ENCODE data around the gene SIX2. TPM values are rescaled to one million over a fixed set of nuclear protein-coding genes. Genes with fewer than 3 reads are reported as not detected.
"Not testable (repeated sequence)": the region's sequence is repeated elsewhere in the genome, so short reads cannot be mapped to it uniquely, and the experiment has no call there.

Gene SIX2
- total RNA-seq, 1 donor from 2014 or later: 7.4 TPM

- Mint-ChIP-seq H3K9me3 (ENCODE audit: unreplicated experiment) (peaks cover 5% of the 10 kb centered on the region), H3K27ac (ENCODE audit: unreplicated experiment) (no peak overlapping the region), H3K36me3 (ENCODE audit: low read depth, unreplicated experiment) (no peaks in the 10 kb centered on the region), H3K4me3 (ENCODE audit: unreplicated experiment) (no peak overlapping the region), H3K27me3 (ENCODE audit: low read depth, unreplicated experiment) (peaks cover 49% of the 10 kb centered on the region), H3K4me1 (ENCODE audit: low read depth, unreplicated experiment) (peaks cover 34% of the 10 kb centered on the region)
- H3K27ac ChIP-seq (ENCODE audit: low read depth, low read length): no peak overlapping the region
- H3K4me1 ChIP-seq (ENCODE audit: insufficient read depth, low read length): no peaks in the 10 kb centered on the region
- no peaks in the 10 kb centered on the region for H4K20me1 ChIP-seq (ENCODE audit: insufficient read depth, low read length)
- no peak overlapping the region for H2AFZ ChIP-seq (ENCODE audit: low read depth, low read length)
- H3K36me3 ChIP-seq (ENCODE audit: insufficient read depth, low read length): no peaks in the 10 kb centered on the region
- no peak for FAIRE-seq
- H3K4me3 ChIP-seq (ENCODE audit: insufficient read depth, low read depth, low read length): no peak overlapping the region
- H3K27me3 ChIP-seq (ENCODE audit: insufficient read depth, low read length): peaks cover 23% of the 10 kb centered on the region
- no peaks in the 10 kb centered on the region for H3K79me2 ChIP-seq (ENCODE audit: insufficient read depth, low read length)
- H3K4me2 ChIP-seq (ENCODE audit: low read length): no peak overlapping the region
- TF ChIP-seq EZH2 (IDR thresholded peaks at IDR 0.05; ENCODE audit: insufficient read depth, low read length) (no peak), CTCF (IDR thresholded peaks at IDR 0.05; ENCODE audit: insufficient read depth, low read depth, low read length) (no peak)
- H3K9ac ChIP-seq (ENCODE audit: low read length): no peak overlapping the region
- DNase-seq (ENCODE audit: low read depth): no peak
- H3K9me3 ChIP-seq (ENCODE audit: insufficient read depth, low read depth, low read length): peaks cover 5% of the 10 kb centered on the region
These were observed 33.9 kb upstream of the SIX2 start for GRCh38 chr2:45043174-45043573.

GRCh38 chr2:45042401-45042800, 33.1 kb upstream of the SIX2 start:
- H3K4me1 ChIP-seq (ENCODE audit: insufficient read depth, low read length): no peaks in the 10 kb centered on the region
- no peak overlapping the region for H2AFZ ChIP-seq (ENCODE audit: low read depth, low read length)
- H3K36me3 ChIP-seq (ENCODE audit: insufficient read depth, low read length): no peaks in the 10 kb centered on the region
- peaks cover 49% of the 10 kb centered on the region for H3K27me3 Mint-ChIP-seq (ENCODE audit: low read depth, unreplicated experiment)
- H3K9me3 Mint-ChIP-seq (ENCODE audit: unreplicated experiment): peaks cover 5% of the 10 kb centered on the region
- H3K9me3 ChIP-seq (ENCODE audit: insufficient read depth, low read depth, low read length): peaks cover 5% of the 10 kb centered on the region
- DNase-seq (ENCODE audit: low read depth) (no peak), FAIRE-seq (no peak)
- H3K9ac ChIP-seq (ENCODE audit: low read length): no peak overlapping the region
- H3K79me2 ChIP-seq (ENCODE audit: insufficient read depth, low read length): no peaks in the 10 kb centered on the region
- TF ChIP-seq CTCF (IDR thresholded peaks at IDR 0.05; ENCODE audit: insufficient read depth, low read depth, low read length) (no peak), EZH2 (IDR thresholded peaks at IDR 0.05; ENCODE audit: insufficient read depth, low read length) (no peak)
- H3K27ac Mint-ChIP-seq (ENCODE audit: unreplicated experiment): no peak overlapping the region
- no peak overlapping the region for H3K4me3 ChIP-seq (ENCODE audit: insufficient read depth, low read depth, low read length)
- peaks cover 26% of the 10 kb centered on the region for H3K4me1 Mint-ChIP-seq (ENCODE audit: low read depth, unreplicated experiment)
- H3K4me3 Mint-ChIP-seq (ENCODE audit: unreplicated experiment): no peak overlapping the region
- H3K27ac ChIP-seq (ENCODE audit: low read depth, low read length): no peak overlapping the region
- H3K4me2 ChIP-seq (ENCODE audit: low read length): no peak overlapping the region
- no peaks in the 10 kb centered on the region for H4K20me1 ChIP-seq (ENCODE audit: insufficient read depth, low read length)
- peaks cover 23% of the 10 kb centered on the region for H3K27me3 ChIP-seq (ENCODE audit: insufficient read depth, low read length)
- H3K36me3 Mint-ChIP-seq (ENCODE audit: low read depth, unreplicated experiment): no peaks in the 10 kb centered on the region

DNA sequence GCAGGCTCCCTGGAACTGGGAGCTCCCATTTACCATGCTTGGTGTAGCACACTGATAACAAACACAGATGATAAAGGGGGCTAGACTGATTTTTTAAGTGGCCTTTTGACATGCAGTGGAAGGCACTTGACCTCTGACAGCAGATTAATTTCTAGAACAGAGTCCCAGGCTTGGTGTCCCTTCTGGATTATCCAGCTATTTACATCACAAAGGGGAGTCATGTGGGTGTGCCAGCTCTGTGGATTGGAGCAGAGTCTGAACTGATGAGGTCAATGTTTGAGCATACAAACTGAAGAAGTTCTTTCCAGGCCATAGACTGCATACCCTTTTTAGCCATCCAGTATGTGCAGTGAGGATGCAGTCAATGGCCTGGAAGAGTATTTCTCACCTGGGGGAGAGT, 31.5 kb upstream of the SIX2 start:
- no peaks in the 10 kb centered on the region for H3K36me3 Mint-ChIP-seq (ENCODE audit: low read depth, unreplicated experiment)
- Histone ChIP-seq H3K4me1 (ENCODE audit: insufficient read depth, low read length) (no peaks in the 10 kb centered on the region), H3K36me3 (ENCODE audit: insufficient read depth, low read length) (no peaks in the 10 kb centered on the region), H3K4me3 (ENCODE audit: insufficient read depth, low read depth, low read length) (no peak overlapping the region), H4K20me1 (ENCODE audit: insufficient read depth, low read length) (no peaks in the 10 kb centered on the region), H3K79me2 (ENCODE audit: insufficient read depth, low read length) (no peaks in the 10 kb centered on the region), H3K27ac (ENCODE audit: low read depth, low read length) (no peak overlapping the region), H3K9ac (ENCODE audit: low read length) (no peak overlapping the region), H3K27me3 (ENCODE audit: insufficient read depth, low read length) (peaks cover 23% of the 10 kb centered on the region), H3K4me2 (ENCODE audit: low read length) (no peak overlapping the region), H2AFZ (ENCODE audit: low read depth, low read length) (no peak overlapping the region), H3K9me3 (ENCODE audit: insufficient read depth, low read depth, low read length) (peaks cover 5% of the 10 kb centered on the region)
- peaks cover 49% of the 10 kb centered on the region for H3K27me3 Mint-ChIP-seq (ENCODE audit: low read depth, unreplicated experiment)
- peaks cover 10% of the 10 kb centered on the region for H3K4me1 Mint-ChIP-seq (ENCODE audit: low read depth, unreplicated experiment)
- TF ChIP-seq EZH2 (IDR thresholded peaks at IDR 0.05; ENCODE audit: insufficient read depth, low read length): no peak
- no peak for TF ChIP-seq CTCF (IDR thresholded peaks at IDR 0.05; ENCODE audit: insufficient read depth, low read depth, low read length)
- DNase-seq (ENCODE audit: low read depth) (no peak), FAIRE-seq (no peak)
- H3K4me3 Mint-ChIP-seq (ENCODE audit: unreplicated experiment): no peak overlapping the region
- no peak overlapping the region for H3K27ac Mint-ChIP-seq (ENCODE audit: unreplicated experiment)
- H3K9me3 Mint-ChIP-seq (ENCODE audit: unreplicated experiment): peaks cover 5% of the 10 kb centered on the region

GRCh38 chr2:45039804-45040203, 30.6 kb upstream of the SIX2 start:
- H3K27ac Mint-ChIP-seq (ENCODE audit: unreplicated experiment); H3K4me3 ChIP-seq (ENCODE audit: insufficient read depth, low read depth, low read length); H3K4me1 Mint-ChIP-seq (ENCODE audit: low read depth, unreplicated experiment); H3K4me3 Mint-ChIP-seq (ENCODE audit: unreplicated experiment); H3K36me3 Mint-ChIP-seq (ENCODE audit: low read depth, unreplicated experiment); H4K20me1 ChIP-seq (ENCODE audit: insufficient read depth, low read length); H3K9me3 ChIP-seq (ENCODE audit: insufficient read depth, low read depth, low read length); H3K4me2 ChIP-seq (ENCODE audit: low read length); H2AFZ ChIP-seq (ENCODE audit: low read depth, low read length); FAIRE-seq; H3K4me1 ChIP-seq (ENCODE audit: insufficient read depth, low read length); H3K79me2 ChIP-seq (ENCODE audit: insufficient read depth, low read length); H3K36me3 ChIP-seq (ENCODE audit: insufficient read depth, low read length); H3K9me3 Mint-ChIP-seq (ENCODE audit: unreplicated experiment); DNase-seq (ENCODE audit: low read depth); H3K27ac ChIP-seq (ENCODE audit: low read depth, low read length); H3K9ac ChIP-seq (ENCODE audit: low read length): not testable (repeated sequence)
- H3K27me3 ChIP-seq (ENCODE audit: insufficient read depth, low read length): peaks cover 23% of the 10 kb centered on the region
- H3K27me3 Mint-ChIP-seq (ENCODE audit: low read depth, unreplicated experiment): peaks cover 50% of the 10 kb centered on the region
